Activated CD4-positive, alpha-beta memory T cell treated with anti-CD3 and anti-CD28 coated beads, Interleukin-2, amount 10 ng/mL, durations not matched to agents 7 days and 5 days (primary cell): ENCODE measurements around the gene ADIPOR2. TPM values are rescaled to one million over a fixed set of nuclear protein-coding genes. Genes with fewer than 3 reads are reported as not detected.

Source experiments
- CTCF ChIA-PET: fragments of 350-600 bp; sonication (Branson Sonifier 250); formaldehyde crosslinking; loops from one replicate; lab custom pipeline; 2021; ENCODE audit warnings: antibody characterized with exemption, inconsistent platforms; lab: Charles Lee
- POLR2A ChIA-PET: fragments of 350-600 bp; sonication (Branson Sonifier 250); formaldehyde crosslinking; loops from one replicate; lab custom pipeline; 2021; ENCODE audit warnings: antibody characterized with exemption; lab: Charles Lee
- DNase-seq: peaks from one replicate; pipeline ENCODE4 v3.0.0-alpha.2; 2020
- H3K27ac Mint-ChIP-seq: one replicate; pipeline ENCODE4 v1.8.0; 2021; ENCODE audit warnings: mild to moderate bottlenecking, mixed read lengths
- H3K27me3 Mint-ChIP-seq: one replicate; pipeline ENCODE4 v1.8.0; 2021; ENCODE audit warnings: mixed read lengths
- H3K36me3 Mint-ChIP-seq: one replicate; pipeline ENCODE4 v1.8.0; 2021; ENCODE audit warnings: low read depth, mixed read lengths
- H3K4me1 Mint-ChIP-seq: one replicate; pipeline ENCODE4 v1.8.0; 2021; ENCODE audit warnings: mixed read lengths
- H3K4me3 Mint-ChIP-seq: one replicate; pipeline ENCODE4 v1.8.0; 2021; ENCODE audit warnings: mild to moderate bottlenecking, mixed read lengths
- H3K9me3 Mint-ChIP-seq: one replicate; pipeline ENCODE4 v1.8.0; 2021; ENCODE audit warnings: mixed read lengths
- total RNA-seq, 2 experiments: library from RNA; stranded (reverse); gene quantifications; one replicate each; pipeline ENCODE4 v1.2.3, GENCODE V29; 2021

The ADIPOR2 gene
- total RNA-seq, 2 experiments from 2014 or later, result 63.8 to 71.8 TPM

DNA sequence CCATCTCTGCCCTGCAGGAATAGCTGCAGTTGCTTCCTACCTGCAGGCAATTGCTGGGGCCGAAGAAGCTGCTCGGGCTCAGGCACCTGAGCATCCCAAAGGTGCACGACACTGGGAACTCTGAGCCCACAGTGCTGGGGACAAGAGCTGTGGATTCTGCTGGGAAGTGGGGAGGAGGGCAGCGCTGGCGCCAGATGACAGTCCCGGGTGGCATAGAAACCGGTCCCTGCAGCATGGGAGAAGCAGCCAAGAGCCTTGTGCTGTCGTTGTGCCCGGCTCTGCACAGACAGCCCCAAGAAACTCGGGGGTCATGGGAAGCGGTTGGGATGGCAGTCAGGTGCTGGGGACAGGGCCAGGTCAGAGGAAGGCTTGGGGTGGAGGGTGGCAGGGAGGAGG is 130.0 kb downstream of the ADIPOR2 start:
- H3K36me3 Mint-ChIP-seq, result no peaks in the 10 kb centered on the region
- no peak for DNase-seq
- ChIA-PET CTCF (no interaction called here), POLR2A (no interaction called here)
- no peaks in the 10 kb centered on the region for H3K9me3 Mint-ChIP-seq
- H3K4me1 Mint-ChIP-seq, result peaks cover 4% of the 10 kb centered on the region
- no peak overlapping the region for H3K27ac Mint-ChIP-seq
- H3K4me3 Mint-ChIP-seq, result no peak overlapping the region
- H3K27me3 Mint-ChIP-seq, result peaks cover 33% of the 10 kb centered on the region

DNA sequence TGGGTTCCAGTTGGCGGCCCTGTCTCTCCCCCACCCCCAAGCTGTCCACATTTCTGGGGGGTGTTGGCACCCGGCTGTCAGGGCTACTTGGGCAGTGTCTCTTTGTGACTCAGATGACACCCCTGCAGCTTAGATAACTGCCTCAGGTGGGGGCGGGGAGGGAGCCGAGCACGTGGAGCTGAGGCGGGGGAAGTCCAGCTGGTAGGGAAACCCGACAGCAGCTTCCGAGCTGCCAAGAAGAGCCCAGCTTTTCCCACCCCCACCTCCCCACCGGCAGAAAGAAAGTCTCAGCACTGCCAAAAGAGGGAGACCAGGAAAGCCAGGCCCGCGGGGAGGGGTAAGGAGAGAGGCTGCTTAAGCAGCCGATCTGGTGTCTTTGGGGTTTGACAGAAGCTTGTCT is 130.9 kb downstream of the ADIPOR2 start:
- CTCF ChIA-PET, result no interaction called here
- no peak overlapping the region for H3K4me3 Mint-ChIP-seq
- H3K9me3 Mint-ChIP-seq, result no peaks in the 10 kb centered on the region
- DNase-seq, result no peak
- no peak overlapping the region for H3K27ac Mint-ChIP-seq
- no peaks in the 10 kb centered on the region for H3K36me3 Mint-ChIP-seq
- POLR2A ChIA-PET, result no interaction called here
- peaks cover 4% of the 10 kb centered on the region for H3K4me1 Mint-ChIP-seq
- peaks cover 29% of the 10 kb centered on the region for H3K27me3 Mint-ChIP-seq

DNA sequence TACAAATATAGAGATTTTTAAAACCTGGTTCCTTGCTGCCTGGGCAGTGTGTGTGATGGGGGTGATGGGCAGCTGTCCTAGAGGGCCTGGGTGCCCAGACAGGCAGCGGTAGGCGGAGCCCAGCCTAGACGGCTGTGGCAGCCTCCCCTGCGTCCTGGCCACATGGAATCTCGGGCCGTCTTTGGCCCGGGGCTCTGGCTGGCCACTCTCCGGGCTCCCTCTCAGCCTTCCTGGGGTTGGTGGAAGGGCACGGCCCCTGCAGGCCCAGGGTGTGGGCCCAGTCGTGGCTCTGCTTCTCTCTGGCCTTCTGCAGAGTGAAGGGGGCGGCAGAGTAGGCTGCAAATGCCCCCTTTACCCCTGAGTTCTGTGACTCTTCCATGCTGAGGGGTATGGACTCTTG is 131.8 kb downstream of the ADIPOR2 start:
- Mint-ChIP-seq H3K4me1 (peaks cover 4% of the 10 kb centered on the region), H3K4me3 (no peak overlapping the region), H3K27ac (no peak overlapping the region), H3K36me3 (no peaks in the 10 kb centered on the region), H3K9me3 (no peaks in the 10 kb centered on the region), H3K27me3 (peaks cover 29% of the 10 kb centered on the region)
- POLR2A ChIA-PET, result no interaction called here
- CTCF ChIA-PET, result no interaction called here
- no peak for DNase-seq

DNA sequence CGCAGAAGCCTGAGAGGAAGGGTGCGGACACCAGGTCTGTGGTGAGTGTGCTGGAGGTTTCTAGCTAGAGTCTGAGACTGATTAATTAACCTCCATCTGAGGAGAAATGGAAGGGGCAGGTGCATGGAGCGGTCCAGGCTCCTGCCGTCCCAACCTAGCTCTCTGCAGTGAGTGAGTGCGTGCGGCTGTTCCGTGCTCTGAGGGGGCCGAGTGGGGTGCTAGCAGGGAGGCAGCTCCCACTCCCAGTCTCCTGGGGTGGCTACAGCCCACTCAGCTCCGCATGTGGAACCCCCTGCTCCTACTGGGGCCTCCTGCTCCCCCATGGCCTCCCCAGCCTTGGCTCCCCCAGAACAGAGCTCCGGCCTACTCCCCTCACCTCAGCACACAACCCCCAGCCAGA is 132.4 kb downstream of the ADIPOR2 start:
- H3K27me3 Mint-ChIP-seq, result peaks cover 29% of the 10 kb centered on the region
- no peaks in the 10 kb centered on the region for H3K36me3 Mint-ChIP-seq
- no peaks in the 10 kb centered on the region for H3K9me3 Mint-ChIP-seq
- H3K4me1 Mint-ChIP-seq, result peaks cover 4% of the 10 kb centered on the region
- H3K4me3 Mint-ChIP-seq, result no peak overlapping the region
- CTCF ChIA-PET, result no interaction called here
- DNase-seq, result no peak
- H3K27ac Mint-ChIP-seq, result no peak overlapping the region
- POLR2A ChIA-PET, result no interaction called here

DNA sequence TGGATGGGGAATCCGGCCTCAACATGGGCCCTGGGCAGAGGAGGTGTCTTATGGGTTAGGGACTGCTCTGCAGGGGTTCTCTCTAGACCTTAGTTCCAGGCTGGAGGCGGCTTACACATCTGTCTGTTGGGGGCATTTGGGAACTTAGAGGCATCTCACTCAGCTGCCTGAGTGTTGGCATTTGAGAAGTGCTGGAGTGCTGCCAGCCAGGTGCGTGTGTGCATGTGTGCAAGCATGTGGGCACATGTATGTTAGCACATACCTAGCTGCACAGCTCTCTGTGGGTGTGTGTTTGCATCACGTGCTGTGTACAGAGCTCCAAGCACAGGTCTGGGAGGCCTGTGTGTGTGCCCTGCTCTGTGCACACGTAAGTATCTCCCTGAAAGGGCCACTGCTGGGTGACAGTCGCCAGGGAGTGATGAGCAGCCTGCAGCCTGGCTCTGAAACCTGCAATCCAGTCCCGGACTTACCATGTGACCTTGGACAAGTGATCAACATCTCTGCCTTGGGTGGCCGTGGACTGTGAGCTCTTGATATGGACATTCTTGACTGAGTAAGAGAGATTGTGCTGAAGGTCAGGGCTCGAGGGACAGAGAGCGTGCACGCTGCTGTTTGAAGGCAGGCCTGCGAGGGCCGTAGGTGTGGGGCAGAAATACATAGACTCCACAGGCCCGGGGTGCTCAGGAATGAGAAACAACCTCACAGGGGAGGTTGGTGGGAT is 134.7 kb downstream of the ADIPOR2 start:
- CTCF ChIA-PET, result no interaction called here
- Mint-ChIP-seq H3K27ac (no peak overlapping the region), H3K4me3 (no peak overlapping the region), H3K36me3 (no peaks in the 10 kb centered on the region), H3K4me1 (no peaks in the 10 kb centered on the region), H3K27me3 (peaks cover 16% of the 10 kb centered on the region), H3K9me3 (no peaks in the 10 kb centered on the region)
- DNase-seq, result no peak
- POLR2A ChIA-PET, result no interaction called here

DNA sequence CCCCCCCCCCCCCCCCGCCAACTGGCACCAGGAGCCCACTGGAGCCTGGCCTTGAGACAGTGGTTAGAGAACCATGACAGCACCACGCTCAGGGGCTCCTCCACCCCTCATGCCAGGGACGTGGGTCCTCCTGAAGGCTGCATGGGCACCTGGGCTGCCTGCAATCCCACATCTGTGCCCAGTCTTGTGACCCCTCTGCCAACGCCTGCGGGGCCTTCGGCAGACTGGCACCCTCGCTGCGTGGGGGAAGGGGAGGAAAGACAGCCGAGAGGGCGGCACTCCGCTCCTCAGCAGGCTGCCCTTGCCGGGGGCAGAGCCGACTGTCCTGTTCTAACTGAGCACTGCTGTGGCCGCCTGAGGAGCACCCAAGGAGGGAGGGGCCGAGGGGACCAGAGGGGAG is 135.5 kb downstream of the ADIPOR2 start:
- CTCF ChIA-PET, result no interaction called here
- H3K4me3 Mint-ChIP-seq, result no peak overlapping the region
- POLR2A ChIA-PET, result no interaction called here
- DNase-seq, result no peak
- no peaks in the 10 kb centered on the region for H3K4me1 Mint-ChIP-seq
- H3K9me3 Mint-ChIP-seq, result no peaks in the 10 kb centered on the region
- no peak overlapping the region for H3K27ac Mint-ChIP-seq
- H3K36me3 Mint-ChIP-seq, result no peaks in the 10 kb centered on the region
- peaks cover 16% of the 10 kb centered on the region for H3K27me3 Mint-ChIP-seq

DNA sequence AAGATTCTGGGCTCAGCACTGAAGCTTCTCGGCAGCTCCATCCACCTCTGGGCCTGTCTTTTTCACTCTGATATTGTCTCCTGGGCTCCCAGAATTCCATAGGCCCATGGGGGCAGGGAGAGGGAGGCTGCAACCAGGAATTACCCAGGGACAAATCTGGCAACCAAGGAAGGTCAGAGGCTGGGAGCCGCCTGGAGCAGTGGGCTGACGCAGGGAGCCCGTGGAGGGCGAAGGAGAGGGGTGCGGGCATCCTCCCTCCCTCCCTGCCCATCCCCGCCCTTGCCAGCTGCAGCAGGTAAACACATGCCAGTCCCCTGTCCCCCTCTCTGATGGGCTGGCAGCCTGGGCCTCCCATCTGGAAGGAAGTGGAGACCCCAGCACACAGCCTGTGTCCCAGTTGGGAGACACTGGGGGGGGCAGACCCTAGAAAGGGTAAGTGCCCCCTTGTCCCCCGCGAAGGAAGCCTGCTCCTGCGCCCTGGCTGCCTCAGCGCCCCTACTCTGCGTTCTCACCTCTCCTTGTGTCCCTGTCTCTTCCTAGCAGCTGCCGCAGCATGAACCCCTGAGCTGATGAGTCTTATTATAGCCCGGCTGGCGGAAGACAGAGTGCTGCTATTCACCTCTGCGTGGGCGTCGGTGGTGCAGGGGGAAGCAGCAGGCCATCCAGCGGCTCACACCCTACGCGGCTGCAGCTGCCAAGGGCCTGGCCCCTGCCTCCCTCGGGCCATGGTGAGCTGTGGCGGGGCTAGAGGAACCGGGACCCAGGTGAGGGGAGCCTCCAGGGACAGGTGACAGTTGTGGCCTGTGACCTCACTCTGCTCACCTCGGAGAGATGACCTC is 136.2 kb downstream of the ADIPOR2 start:
- no peak for DNase-seq
- POLR2A ChIA-PET, result no interaction called here

DNA sequence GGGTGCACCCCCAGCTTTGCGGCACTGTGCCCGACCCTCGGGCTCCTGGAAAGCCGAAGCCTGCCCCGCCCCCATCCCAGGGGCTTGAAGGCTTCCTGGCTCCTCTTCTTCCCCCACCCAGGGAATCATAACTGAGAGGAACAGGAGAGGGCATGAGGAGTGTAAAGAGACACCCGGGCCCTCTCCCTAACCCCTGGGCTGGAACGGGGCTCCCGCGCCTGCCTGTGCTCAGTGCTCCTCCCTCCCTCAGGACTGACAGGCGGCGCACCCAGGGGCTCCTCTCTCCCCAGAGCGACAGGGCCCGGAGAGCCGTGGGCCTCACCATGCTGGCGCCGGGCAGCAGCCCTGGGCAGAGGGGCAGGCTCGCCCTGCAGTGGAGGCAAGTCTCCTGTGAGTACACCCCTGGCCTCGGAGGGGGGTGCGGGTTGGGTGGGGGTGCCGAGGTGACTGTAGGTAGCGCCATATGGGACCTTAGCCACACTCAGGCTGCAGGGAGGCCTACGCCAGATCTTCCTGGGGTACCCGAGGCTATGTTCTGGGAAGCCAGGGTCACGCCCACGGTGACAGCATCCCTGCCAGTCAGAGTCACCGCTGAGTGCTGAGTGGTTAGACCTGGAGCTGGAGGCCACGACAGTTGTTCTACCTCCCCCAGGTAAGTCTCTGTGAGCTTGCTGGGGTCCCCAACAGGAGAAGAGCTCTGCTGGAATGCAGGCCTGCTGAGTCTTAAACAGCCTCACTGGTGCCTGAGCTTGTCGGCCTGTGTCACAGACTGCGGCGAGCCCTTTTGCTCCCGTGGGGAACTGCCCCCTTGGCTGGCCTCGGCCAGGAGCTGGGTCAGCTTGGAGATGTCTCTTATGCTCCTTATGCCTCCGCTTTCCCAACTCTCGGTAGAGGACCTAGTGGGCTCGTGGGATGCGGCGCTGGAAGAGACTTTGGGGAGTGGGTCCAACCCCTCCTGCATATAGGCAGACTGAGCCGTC is 137.2 kb downstream of the ADIPOR2 start:
- ChIA-PET POLR2A (no interaction called here), CTCF (no interaction called here)
- DNase-seq, result no peak
- peaks cover 19% of the 10 kb centered on the region for H3K27me3 Mint-ChIP-seq
- no peaks in the 10 kb centered on the region for H3K9me3 Mint-ChIP-seq
- H3K36me3 Mint-ChIP-seq, result no peaks in the 10 kb centered on the region
- no peaks in the 10 kb centered on the region for H3K4me1 Mint-ChIP-seq
- no peak overlapping the region for H3K27ac Mint-ChIP-seq
- no peak overlapping the region for H3K4me3 Mint-ChIP-seq

More for the DNA sequence above, 136.2 kb downstream of the ADIPOR2 start:
- CTCF ChIA-PET, result no interaction called here
- H3K4me1 Mint-ChIP-seq, result no peaks in the 10 kb centered on the region
- peaks cover 17% of the 10 kb centered on the region for H3K27me3 Mint-ChIP-seq
- H3K27ac Mint-ChIP-seq, result no peak overlapping the region
- H3K36me3 Mint-ChIP-seq, result no peaks in the 10 kb centered on the region
- no peak overlapping the region for H3K4me3 Mint-ChIP-seq
- H3K9me3 Mint-ChIP-seq, result no peaks in the 10 kb centered on the region

DNA sequence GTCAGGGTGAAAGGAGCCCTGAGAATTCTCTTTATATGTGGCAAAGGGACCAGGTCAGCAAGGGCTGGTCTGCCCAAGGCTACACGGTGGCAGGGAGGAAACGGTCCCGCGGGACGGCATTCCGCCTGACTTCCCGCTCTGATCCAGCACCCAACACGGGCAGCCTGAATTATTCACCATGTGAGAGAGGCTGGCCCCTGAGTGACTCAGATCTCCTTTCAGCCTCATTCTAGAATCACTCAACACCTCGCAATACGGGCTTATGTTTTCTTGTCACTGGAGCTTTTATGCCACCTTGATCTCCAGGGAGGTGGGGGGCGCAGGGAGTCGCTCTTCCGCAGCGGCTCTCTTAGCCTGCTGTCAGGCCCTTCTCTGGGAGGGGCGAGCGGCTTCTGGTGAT is 138.0 kb downstream of the ADIPOR2 start:
- Mint-ChIP-seq H3K27ac (no peak overlapping the region), H3K9me3 (no peaks in the 10 kb centered on the region), H3K27me3 (peaks cover 23% of the 10 kb centered on the region), H3K4me3 (no peak overlapping the region), H3K4me1 (no peaks in the 10 kb centered on the region), H3K36me3 (no peaks in the 10 kb centered on the region)
- DNase-seq, result no peak
- POLR2A ChIA-PET, result no interaction called here
- CTCF ChIA-PET, result no interaction called here

DNA sequence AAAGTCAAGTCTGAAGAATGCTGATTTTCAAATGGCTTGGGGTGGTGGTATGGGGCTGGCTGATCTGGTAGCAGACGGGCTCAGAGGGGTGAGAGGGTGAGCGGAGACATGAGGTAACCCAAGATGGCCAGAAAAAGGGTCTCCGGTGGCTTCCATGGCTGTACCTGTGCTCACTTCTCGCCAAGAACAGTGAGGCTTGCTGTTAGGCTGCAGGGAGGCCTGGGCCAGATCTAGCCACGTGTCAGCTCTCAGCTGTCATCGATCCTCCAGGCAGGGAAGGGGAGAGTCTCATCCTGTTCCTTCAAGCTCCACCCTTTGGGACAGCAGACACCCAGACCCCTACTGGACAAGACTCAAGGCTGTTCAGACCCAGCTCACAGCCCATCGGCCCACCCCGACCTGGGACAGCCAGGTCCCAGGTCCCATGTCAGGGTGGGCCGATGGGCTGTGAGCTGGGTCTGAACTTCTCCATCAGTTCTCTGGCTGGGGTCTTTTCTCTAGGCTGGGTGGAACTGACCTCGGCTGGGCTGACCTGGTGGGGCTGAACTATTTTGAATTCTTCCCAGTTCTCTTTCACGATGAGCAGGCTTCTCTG is 138.5 kb downstream of the ADIPOR2 start:
- CTCF ChIA-PET, result no interaction called here
- H3K27me3 Mint-ChIP-seq, result peaks cover 23% of the 10 kb centered on the region
- DNase-seq, result no peak
- no peaks in the 10 kb centered on the region for H3K36me3 Mint-ChIP-seq
- no peak overlapping the region for H3K4me3 Mint-ChIP-seq
- H3K9me3 Mint-ChIP-seq, result no peaks in the 10 kb centered on the region
- POLR2A ChIA-PET, result no interaction called here
- H3K4me1 Mint-ChIP-seq, result no peaks in the 10 kb centered on the region
- H3K27ac Mint-ChIP-seq, result no peak overlapping the region

DNA sequence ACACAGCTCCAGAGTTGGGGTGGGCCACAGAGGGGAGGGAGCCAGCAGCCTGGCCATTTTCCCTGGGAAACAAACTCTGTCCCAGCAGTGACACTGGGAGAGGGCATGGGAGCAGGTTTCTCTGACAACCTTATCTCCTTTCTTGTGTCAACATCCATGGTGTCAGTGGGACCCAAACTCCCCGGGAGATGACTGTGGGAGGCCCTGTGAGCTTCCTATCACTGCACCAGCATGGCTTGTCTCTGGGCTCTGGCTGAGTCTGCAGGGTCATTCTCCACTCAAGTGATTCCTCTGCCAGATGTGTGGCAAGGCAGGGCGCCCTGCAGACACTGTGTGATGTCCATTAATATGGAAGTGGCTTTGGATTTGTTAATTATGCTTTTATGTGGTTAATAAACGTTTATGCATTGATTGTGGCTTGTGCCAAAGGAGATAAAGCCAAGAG is 139.6 kb downstream of the ADIPOR2 start:
- Mint-ChIP-seq H3K27ac (no peak overlapping the region), H3K4me1 (no peaks in the 10 kb centered on the region), H3K36me3 (no peaks in the 10 kb centered on the region), H3K9me3 (no peaks in the 10 kb centered on the region), H3K4me3 (no peak overlapping the region), H3K27me3 (peaks cover 23% of the 10 kb centered on the region)
- no peak for DNase-seq
- ChIA-PET CTCF (interaction anchor here (1.5 kb wide), 1 partner anchor 109 kb away, joined by 3 read pairs; no protein-coding TSS in a partner anchor), POLR2A (no interaction called here)
